DMS114 treated with DMSO at 0.1 percent for 48 hours (cell line): ENCODE results near the gene ATXN1.

Source experiments
- DNase-seq: peaks from one replicate; lab custom pipeline; 2025; ENCODE audit not compliant: unreplicated experiment; lab: John Stamatoyannopoulos, UW

ATXN1 gene

DNA sequence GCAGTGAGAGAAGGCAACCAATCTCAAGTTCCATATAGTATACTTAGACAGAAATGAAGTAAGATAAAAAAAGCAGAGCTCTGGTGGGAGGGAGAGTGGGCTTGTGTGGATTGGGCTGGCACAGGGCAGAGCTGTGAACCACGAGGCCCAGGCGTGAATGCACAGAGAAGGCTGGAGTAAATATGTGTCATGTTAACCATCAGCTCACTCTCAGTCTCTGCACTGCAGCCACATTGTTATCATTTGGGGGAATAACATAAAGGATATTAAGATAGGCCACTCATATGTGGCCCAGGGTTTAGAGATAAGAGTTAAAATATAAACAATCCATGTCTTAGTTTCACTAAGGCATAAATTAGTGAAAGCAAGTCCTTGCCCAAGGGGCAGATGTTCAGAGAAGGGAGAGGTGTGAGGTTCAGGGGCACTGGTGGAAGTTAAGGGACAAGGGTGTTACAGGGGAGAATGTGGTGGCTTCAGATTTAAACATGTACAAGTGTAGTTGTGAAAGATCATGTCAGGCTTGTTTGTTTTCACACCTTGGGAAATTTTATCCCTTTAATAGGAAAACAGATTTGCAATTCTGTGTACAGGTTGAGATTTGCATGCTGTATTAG, 508.5 kb downstream of the ATXN1 start:
- DNase-seq = no peak

DNA sequence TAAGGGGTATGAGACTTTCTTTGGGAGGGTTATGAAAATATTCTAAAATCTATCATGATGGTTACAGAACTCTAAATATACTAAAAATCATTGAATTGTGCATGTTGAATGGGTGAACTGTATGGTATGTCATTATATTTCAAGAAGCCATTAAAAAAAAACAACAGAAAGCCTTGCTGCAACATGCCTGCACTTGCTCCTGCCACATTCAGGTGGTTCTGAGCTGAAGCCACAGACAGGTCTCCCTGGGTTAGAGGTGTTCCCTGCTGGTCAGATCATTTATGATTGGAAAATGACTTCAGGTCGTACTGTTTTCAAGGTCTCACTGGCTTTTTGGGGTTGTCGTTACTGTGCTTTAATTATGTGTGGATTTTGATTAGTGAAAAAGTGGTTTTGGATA, 509.6 kb downstream of the ATXN1 start:
- no peak for DNase-seq

- DNase-seq = no peak
Observed at GRCh38 chr6:16249971-16250370, 511.3 kb downstream of the ATXN1 start.
